HG03469 (cell line): ENCODE data around the gene PSD.
A peak's percentile ranks its signal among the peaks of the same experiment; 100 is the strongest.

ENCODE experiments used
- ATAC-seq: cut with Tn5 transposase; IDR thresholded peaks from one replicate; pipeline ENCODE4 v1.9.1; 2021; ENCODE audit warnings: mild to moderate bottlenecking, moderate library complexity, moderate number of reproducible peaks; ENCODE audit not compliant: unreplicated experiment

Gene PSD

DNA sequence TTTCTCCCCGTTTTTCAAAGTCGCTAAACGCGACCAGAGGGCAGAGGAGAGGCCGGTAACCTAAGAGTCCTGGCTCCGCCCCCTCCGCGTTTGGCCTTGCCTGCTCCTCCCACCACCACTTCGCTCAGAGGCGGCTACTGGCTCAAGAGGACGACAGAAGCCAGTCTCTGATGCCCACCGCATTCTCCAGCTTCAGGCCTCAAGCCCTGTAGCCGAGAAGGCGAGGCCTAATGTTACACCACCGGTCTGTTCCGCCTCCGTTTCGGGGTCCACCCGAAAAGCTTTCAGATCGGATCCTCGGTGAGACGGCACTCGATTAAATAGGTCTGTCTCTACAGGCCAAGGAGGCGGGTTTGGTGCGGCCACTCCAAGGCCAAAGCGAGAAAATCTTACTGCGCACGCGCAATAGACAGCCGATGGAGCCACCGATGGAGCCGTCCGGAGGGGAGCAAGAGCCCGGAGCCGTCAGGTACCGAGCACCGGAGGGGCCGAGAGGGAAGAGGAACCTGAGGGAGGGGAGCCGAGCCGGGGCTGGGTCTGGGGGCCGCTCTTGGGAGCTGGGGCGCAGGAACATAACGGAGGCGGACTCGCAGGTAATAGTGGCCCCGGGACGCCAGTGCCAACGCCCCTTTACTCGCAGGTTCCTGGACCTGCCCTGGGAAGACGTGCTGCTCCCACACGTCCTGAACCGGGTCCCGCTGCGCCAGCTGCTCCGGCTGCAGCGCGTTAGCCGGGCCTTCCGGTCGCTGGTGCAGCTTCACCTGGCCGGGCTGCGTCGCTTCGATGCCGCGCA lies 2.3 kb upstream of the PSD start, which contains the start of gene FBXL15:
Gene FBXL15, plus strand, starts transcription at position 123 of the 793 bp plus-strand sequence. Its CDS starts 294 bp downstream, at position 417.
- peak; percentile 29 for ATAC-seq

DNA sequence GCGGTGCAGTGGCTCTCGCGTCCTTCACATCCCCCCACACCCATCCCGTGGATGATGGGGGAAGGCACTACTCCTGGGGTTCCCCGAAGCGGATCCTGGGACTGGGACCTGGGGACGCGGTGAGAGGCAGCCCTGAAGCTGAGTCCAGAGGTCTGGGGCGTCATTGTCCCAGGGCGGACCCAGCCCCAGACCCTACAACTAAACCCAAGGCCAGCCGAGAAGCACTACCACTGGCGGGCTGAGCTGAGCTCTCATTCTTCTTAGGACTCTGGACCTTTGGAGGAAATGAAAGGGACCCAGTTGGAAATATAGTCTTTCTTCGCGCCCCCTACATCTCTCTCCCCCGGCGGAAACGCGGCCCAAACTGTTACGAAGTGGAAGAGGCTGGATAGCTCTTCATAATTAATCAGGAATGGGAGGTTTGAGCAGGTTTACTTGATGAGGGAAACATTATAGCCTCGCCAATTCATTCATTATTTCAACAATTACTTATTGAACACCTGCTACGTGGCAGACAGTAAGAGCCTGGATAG lies 1.7 kb upstream of the PSD start:
- ATAC-seq, result no peak

DNA sequence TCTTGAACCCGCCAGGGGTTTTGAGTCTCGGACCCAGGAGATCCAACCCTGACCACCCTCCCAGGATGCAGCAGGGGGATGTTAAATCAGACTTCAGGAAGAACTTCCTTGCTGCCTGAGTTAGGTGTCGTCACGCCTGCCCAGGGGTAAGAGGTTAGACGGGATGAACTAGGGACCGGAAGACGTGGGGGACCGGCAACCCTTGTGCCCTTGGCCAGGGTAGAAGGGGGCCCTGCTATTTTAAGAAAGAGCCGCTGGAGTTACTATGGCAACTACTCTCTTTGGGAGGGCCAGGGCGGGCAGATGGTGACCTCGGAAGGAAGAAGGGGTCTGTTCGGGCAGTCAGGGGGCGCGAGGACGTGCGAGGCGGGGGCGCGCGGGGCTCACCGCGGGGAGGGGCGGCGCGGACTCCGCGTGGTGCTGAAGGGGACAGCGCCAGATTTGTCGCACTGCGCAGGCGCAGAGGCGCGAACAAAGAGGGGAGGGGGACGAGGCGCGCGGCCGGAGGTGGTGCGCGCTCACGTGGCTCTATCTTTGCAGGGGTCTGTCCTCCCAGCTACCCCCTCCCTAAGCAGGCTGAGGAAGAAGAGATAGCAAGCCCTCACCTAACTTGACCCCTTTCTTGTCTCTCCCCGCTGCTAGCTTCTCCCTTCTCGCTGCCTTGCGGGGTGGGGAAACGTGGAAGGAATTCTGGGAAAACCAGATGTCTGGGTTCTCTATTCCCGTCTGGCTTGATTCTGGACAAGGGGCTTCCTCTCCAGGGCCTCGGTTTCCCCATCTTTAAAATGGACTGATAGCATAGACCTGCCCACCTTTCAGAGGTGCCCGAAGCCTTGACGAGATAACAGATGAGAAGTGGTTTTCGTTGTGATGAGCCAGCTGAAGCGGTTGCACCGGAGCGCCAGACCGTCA lies 940 bp upstream of the PSD start:
- ATAC-seq, result no peak

DNA sequence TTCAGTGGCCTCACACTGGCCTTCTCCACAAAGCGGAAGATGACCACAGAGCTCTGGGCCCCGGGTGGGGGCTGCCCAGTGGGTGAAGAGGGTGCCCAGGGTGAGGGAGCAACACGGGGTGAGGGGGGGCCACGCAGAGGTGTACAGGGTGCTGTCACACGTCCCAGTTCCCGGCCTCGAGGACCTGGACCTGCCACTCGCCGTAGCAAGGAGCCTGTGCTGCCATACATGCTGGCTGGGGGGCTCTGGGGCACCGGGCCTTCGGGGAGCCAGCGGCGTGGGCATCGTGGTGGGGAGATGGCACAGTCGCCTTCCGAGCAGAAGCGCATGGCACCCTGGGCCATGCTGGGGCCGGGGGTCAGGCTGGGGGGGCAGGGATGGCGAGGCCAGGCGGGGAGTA lies 1.9 kb downstream of the PSD start:
- ATAC-seq, result no peak

- no peak for ATAC-seq
These were observed 2.3 kb downstream of the PSD start for GRCh38 chr10:102416283-102416682.

GRCh38 chr10:102414749-102415148 lies 3.8 kb downstream of the PSD start:
- ATAC-seq, result no peak

GRCh38 chr10:102413806-102414561 lies 4.6 kb downstream of the PSD start:
- ATAC-seq, result no peak

GRCh38 chr10:102413053-102413705 lies 5.4 kb downstream of the PSD start:
- no peak for ATAC-seq

DNA sequence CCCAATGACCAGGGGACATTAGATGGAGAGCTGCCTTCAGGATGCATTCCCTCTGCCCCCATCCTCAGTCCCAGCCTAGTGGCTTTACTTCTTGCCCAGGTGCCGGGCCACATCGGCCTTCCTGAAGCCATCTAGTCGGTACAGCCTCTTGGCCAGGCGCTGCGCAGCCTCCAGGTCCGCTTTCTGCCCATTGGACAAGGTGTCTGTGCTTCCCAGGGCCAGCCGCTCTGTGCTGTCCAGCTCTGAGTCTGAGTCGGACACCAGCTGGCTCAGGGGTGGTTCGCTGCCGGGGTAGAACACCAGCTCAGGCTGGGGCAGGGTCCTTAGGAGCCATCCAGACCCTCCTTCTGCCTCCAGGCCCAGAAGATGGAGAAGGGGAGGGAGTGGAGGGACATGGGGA lies 6.3 kb downstream of the PSD start:
- no peak for ATAC-seq

GRCh38 chr10:102411341-102412255 lies 7.0 kb downstream of the PSD start:
- ATAC-seq, result no peak

- ATAC-seq, result no peak
These were observed 8.0 kb downstream of the PSD start for GRCh38 chr10:102410429-102411073.

DNA sequence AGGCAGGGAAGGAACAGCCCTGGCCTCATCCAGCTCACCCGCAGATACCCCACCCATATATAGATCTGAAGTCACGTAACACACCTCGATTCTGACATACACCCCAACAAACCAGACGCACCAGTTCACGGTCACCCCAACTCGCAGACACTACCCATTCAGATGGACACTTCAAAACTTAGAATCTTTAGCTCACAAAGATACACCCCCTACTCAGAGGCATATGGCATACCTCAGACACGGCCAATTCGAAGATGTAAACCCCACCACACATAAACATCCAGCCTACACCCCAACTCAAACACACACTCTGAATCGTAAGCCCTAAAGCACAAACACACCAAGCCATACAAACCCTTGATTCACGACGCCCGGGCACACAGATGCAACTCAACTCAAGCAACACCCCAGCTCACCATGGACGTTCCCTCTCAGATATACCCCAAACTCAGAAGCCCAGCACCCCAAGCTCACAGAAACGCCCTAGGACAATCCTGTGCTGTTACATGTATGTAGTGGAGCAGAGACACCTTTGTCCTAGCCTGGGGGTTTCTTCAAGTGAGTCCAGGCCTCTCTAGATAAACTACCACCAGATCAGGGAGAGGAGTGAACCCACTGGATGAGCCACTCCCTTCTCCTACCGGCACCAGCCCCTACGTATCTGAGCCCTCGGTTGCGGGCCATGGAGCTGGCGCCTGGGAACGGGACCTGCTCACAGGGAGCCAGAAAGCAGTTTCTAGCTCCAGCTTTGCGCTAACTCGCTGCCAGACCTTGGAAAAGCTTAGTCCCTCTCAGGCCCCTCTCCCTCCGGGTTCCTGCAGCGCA lies 8.8 kb downstream of the PSD start:
- ATAC-seq, result no peak

- no peak for ATAC-seq
These were observed 9.6 kb downstream of the PSD start for GRCh38 chr10:102408728-102409603.

DNA sequence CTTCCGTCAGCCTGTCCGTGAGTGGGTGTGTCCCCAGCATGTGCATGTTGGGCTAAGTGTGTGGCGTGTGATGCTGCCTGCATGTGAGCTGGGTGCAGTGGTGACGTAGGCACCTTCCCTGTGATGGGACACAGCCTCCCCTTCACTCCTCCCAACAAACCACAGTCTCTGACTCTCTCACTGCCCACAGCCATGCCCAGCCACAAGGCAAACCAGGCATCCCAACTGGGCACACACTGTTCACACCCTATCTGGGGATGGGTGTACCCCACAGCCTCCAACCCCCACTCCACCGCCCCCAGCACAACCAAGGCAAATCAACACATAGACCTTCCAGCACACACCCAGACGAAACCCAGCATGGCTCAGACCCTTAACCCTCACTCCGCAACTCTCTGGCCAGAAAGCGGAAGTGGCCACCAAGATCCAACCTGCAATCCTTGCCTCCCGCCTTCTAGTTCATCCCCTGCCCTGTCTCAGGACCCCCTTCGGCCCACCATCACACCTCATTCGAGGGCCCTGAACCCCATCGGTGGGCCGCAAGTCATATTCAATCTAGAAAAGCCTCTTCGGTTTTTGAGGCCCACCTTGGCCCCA lies 10.4 kb downstream of the PSD start:
- no peak for ATAC-seq

GRCh38 chr10:102407425-102408130 lies 11.0 kb downstream of the PSD start:
- no peak for ATAC-seq

DNA sequence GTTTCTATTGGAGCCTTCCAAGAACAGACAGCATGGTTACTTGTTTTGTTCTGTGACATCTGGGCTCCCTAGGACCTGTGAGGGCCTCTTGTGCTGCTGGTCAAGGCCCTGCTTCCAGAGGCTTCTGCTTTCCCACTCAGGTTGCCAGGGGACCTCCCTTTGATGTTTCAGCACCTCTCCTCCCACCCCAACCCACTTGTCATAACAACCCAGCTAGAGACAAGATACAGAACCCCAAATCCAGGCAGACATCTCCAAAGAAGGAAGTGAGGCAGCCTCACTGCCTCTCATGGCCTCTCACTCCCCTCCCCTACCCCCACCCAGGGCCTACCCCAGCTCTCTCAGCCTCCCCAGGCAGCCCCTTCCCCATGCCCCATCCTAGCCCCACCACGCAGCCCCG lies 11.8 kb downstream of the PSD start:
- ATAC-seq, result no peak
